Stimulated activated memory B cell treated with anti-CD40 and anti-IgM and Interleukin-4, amounts not matched to agents 10 μg/mL and 1 μg/mL and 100 μg/mL, for 72 hours (primary cell): ENCODE data around the gene PVALEF.
A peak's percentile ranks its signal among the peaks of the same experiment; 100 is the strongest.
"Not testable (repeated sequence)": the region's sequence is repeated elsewhere in the genome, so short reads cannot be mapped to it uniquely, and the experiment has no call there.

Experiments used
- ATAC-seq: fragments of 150-1000 bp; cut with Tn5 transposase; 2 replicates; pipeline ENCODE4 v1.10.0; 2021
- H3K27ac Mint-ChIP-seq: one replicate; pipeline ENCODE4 v1.8.0; 2022; ENCODE audit warnings: mild to moderate bottlenecking, mixed read lengths
- H3K27me3 Mint-ChIP-seq: one replicate; pipeline ENCODE4 v1.8.0; 2022; ENCODE audit warnings: mixed read lengths
- H3K36me3 Mint-ChIP-seq: one replicate; pipeline ENCODE4 v1.8.0; 2022; ENCODE audit warnings: mixed read lengths
- H3K4me1 Mint-ChIP-seq: one replicate; pipeline ENCODE4 v1.8.0; 2022; ENCODE audit warnings: mixed read lengths
- H3K4me3 Mint-ChIP-seq: one replicate; pipeline ENCODE4 v1.8.0; 2022; ENCODE audit warnings: mild to moderate bottlenecking, moderate library complexity, mixed read lengths
- H3K9me3 Mint-ChIP-seq: one replicate; pipeline ENCODE4 v1.8.0; 2022; ENCODE audit warnings: mixed read lengths

Gene PVALEF

GRCh38 chr17:81213978-81214377, 48.7 kb downstream of the PVALEF start:
- ATAC-seq = no peak
- H3K36me3 Mint-ChIP-seq = peaks cover 14% of the 10 kb centered on the region
- no peaks in the 10 kb centered on the region for H3K27me3 Mint-ChIP-seq
- peaks cover 25% of the 10 kb centered on the region for H3K4me1 Mint-ChIP-seq
- no peaks in the 10 kb centered on the region for H3K9me3 Mint-ChIP-seq
- H3K4me3 Mint-ChIP-seq = no peak overlapping the region
- H3K27ac Mint-ChIP-seq = no peak overlapping the region

GRCh38 chr17:81217491-81217890, 52.2 kb downstream of the PVALEF start:
- peaks cover 25% of the 10 kb centered on the region for H3K36me3 Mint-ChIP-seq
- H3K27me3 Mint-ChIP-seq = no peaks in the 10 kb centered on the region
- no peak overlapping the region for H3K4me3 Mint-ChIP-seq
- peaks cover 23% of the 10 kb centered on the region for H3K4me1 Mint-ChIP-seq
- H3K9me3 Mint-ChIP-seq = no peaks in the 10 kb centered on the region
- ATAC-seq = no peak
- no peak overlapping the region for H3K27ac Mint-ChIP-seq

GRCh38 chr17:81218459-81218858, 53.2 kb downstream of the PVALEF start:
- Mint-ChIP-seq H3K4me3 (no peak overlapping the region), H3K27ac (no peak overlapping the region), H3K27me3 (no peaks in the 10 kb centered on the region), H3K36me3 (peaks cover 25% of the 10 kb centered on the region), H3K4me1 (peaks cover 21% of the 10 kb centered on the region), H3K9me3 (no peaks in the 10 kb centered on the region)
- ATAC-seq = no peak

GRCh38 chr17:81218991-81219390, 53.7 kb downstream of the PVALEF start:
- ATAC-seq = no peak
- H3K4me3 Mint-ChIP-seq = no peak overlapping the region
- no peaks in the 10 kb centered on the region for H3K27me3 Mint-ChIP-seq
- H3K27ac Mint-ChIP-seq = no peak overlapping the region
- H3K4me1 Mint-ChIP-seq = peaks cover 26% of the 10 kb centered on the region
- peaks cover 25% of the 10 kb centered on the region for H3K36me3 Mint-ChIP-seq
- H3K9me3 Mint-ChIP-seq = no peaks in the 10 kb centered on the region

- no peak for ATAC-seq
- Mint-ChIP-seq H3K4me1 (peaks cover 27% of the 10 kb centered on the region), H3K4me3 (no peak overlapping the region), H3K27me3 (no peaks in the 10 kb centered on the region), H3K36me3 (peaks cover 25% of the 10 kb centered on the region), H3K9me3 (no peaks in the 10 kb centered on the region), H3K27ac (no peak overlapping the region)
Measured at GRCh38 chr17:81219476-81220180, 54.3 kb downstream of the PVALEF start.

- Mint-ChIP-seq H3K36me3 (peaks cover 25% of the 10 kb centered on the region), H3K9me3 (no peaks in the 10 kb centered on the region), H3K4me1 (peaks cover 27% of the 10 kb centered on the region), H3K27me3 (no peaks in the 10 kb centered on the region), H3K4me3 (peak overlapping the region; percentile 89), H3K27ac (no peak overlapping the region)
- ATAC-seq = no peak
Measured at GRCh38 chr17:81221371-81221841, 56.1 kb downstream of the PVALEF start.

- no peaks in the 10 kb centered on the region for H3K27me3 Mint-ChIP-seq
- peaks cover 23% of the 10 kb centered on the region for H3K4me1 Mint-ChIP-seq
- H3K4me3 Mint-ChIP-seq = peak overlapping the region; percentile 89
- H3K9me3 Mint-ChIP-seq = no peaks in the 10 kb centered on the region
- H3K36me3 Mint-ChIP-seq = peaks cover 19% of the 10 kb centered on the region
- no peak for ATAC-seq
- no peak overlapping the region for H3K27ac Mint-ChIP-seq
Measured at GRCh38 chr17:81221842-81222619, 56.7 kb downstream of the PVALEF start.

GRCh38 chr17:81222620-81222905, 57.3 kb downstream of the PVALEF start:
- Mint-ChIP-seq H3K4me1 (peaks cover 24% of the 10 kb centered on the region), H3K9me3 (peaks cover under 1% of the 10 kb centered on the region), H3K27ac (peak overlapping the region; percentile 94), H3K4me3 (peak overlapping the region; percentile 89), H3K27me3 (no peaks in the 10 kb centered on the region), H3K36me3 (peaks cover 17% of the 10 kb centered on the region)
- peak; percentile 0 for ATAC-seq

- Mint-ChIP-seq H3K9me3 (peaks cover 2% of the 10 kb centered on the region), H3K27me3 (no peaks in the 10 kb centered on the region), H3K27ac (peak within 1 kb of the TSS; percentile 94), H3K4me1 (peaks cover 29% of the 10 kb centered on the region), H3K4me3 (peak within 1 kb of the TSS; percentile 89), H3K36me3 (peaks cover 19% of the 10 kb centered on the region)
- peak; percentile 97 for ATAC-seq
Measured at GRCh38 chr17:81222906-81223761, 57.8 kb downstream of the PVALEF start, which contains the start of gene CEP131. Gene CEP131 (minus strand): TSS chr17:81222965. CDS start chr17:81220056, 2,909 bp downstream.

GRCh38 chr17:81223762-81224130, 58.4 kb downstream of the PVALEF start:
- peaks cover 19% of the 10 kb centered on the region for H3K36me3 Mint-ChIP-seq
- peaks cover 36% of the 10 kb centered on the region for H3K4me1 Mint-ChIP-seq
- peaks cover 2% of the 10 kb centered on the region for H3K9me3 Mint-ChIP-seq
- ATAC-seq = no peak
- H3K27me3 Mint-ChIP-seq = no peaks in the 10 kb centered on the region
- H3K4me3 Mint-ChIP-seq = peak overlapping the region; percentile 89
- peak overlapping the region; percentile 94 for H3K27ac Mint-ChIP-seq

GRCh38 chr17:81227630-81228029, 62.3 kb downstream of the PVALEF start:
- H3K9me3 Mint-ChIP-seq, H3K27me3 Mint-ChIP-seq, ATAC-seq: not testable (repeated sequence)
- H3K4me3 Mint-ChIP-seq = peak overlapping the region; percentile 2
- H3K36me3 Mint-ChIP-seq = peaks cover 25% of the 10 kb centered on the region
- peaks cover 47% of the 10 kb centered on the region for H3K4me1 Mint-ChIP-seq
- H3K27ac Mint-ChIP-seq = peak overlapping the region; percentile 80

- ATAC-seq = peak; percentile 90
- Mint-ChIP-seq H3K27ac (peak overlapping the region; percentile 80), H3K4me1 (peaks cover 45% of the 10 kb centered on the region)
Measured at GRCh38 chr17:81228420-81228819, 63.1 kb downstream of the PVALEF start.

GRCh38 chr17:81228834-81229665, 63.7 kb downstream of the PVALEF start:
- Mint-ChIP-seq H3K27me3 (no peaks in the 10 kb centered on the region), H3K4me3 (peak overlapping the region; percentile 48), H3K27ac (peak overlapping the region; percentile 80), H3K36me3 (peaks cover 30% of the 10 kb centered on the region), H3K9me3 (peaks cover 2% of the 10 kb centered on the region), H3K4me1 (peaks cover 38% of the 10 kb centered on the region)
- ATAC-seq = peak; percentile 47

More at GRCh38 chr17:81228420-81228819, 63.1 kb downstream of the PVALEF start:
- Mint-ChIP-seq H3K36me3 (peaks cover 30% of the 10 kb centered on the region), H3K9me3 (peaks cover 2% of the 10 kb centered on the region), H3K27me3 (no peaks in the 10 kb centered on the region), H3K4me3 (peak overlapping the region; percentile 48)

- H3K9me3 Mint-ChIP-seq = peaks cover 2% of the 10 kb centered on the region
- no peaks in the 10 kb centered on the region for H3K27me3 Mint-ChIP-seq
- H3K36me3 Mint-ChIP-seq = peaks cover 31% of the 10 kb centered on the region
- H3K4me3 Mint-ChIP-seq = peak overlapping the region; percentile 17
- peaks cover 41% of the 10 kb centered on the region for H3K4me1 Mint-ChIP-seq
- peak overlapping the region; percentile 80 for H3K27ac Mint-ChIP-seq
- ATAC-seq = no peak
Measured at GRCh38 chr17:81229666-81229920, 64.3 kb downstream of the PVALEF start.
